CD4-positive, alpha-beta T cell treated with Interleukin-4 for 4 hours (primary cell): Measurements from ENCODE around the gene SURF1.
"Not testable (repeated sequence)": the region's sequence is repeated elsewhere in the genome, so short reads cannot be mapped to it uniquely, and the experiment has no call there.

ENCODE experiments used
- DNase-seq: peaks from one replicate; pipeline ENCODE4 v3.0.0-alpha.2; 2020

Gene SURF1

DNA sequence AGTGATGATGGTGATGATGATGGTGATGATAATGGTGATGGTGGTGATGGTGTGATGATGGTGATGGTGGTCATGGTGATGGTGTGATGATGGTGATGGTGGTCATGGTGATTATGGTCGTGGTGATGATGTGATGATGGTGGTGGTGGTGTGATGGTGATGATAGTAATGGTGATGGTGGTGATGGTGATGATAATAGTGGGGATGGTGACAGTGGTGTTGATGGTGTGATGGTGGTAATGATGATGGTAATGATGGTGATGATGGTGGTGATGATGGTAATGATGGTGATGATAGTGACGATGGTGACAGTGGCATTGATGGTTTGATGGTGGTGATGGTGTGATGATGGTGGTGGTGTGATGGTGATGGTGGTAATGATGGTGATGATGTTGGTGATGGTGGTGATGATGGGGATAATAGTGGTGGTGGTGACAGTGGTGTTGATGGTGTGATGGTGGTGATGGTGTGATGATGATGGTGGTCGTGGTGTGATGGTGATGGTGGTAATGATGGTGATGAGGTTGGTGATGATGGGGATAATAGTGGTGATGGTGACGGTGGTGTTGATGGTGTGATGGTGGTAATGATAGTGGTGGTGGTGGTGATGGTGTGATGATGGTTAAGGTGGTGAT lies 26.3 kb upstream of the SURF1 start:
- no peak for DNase-seq

DNA sequence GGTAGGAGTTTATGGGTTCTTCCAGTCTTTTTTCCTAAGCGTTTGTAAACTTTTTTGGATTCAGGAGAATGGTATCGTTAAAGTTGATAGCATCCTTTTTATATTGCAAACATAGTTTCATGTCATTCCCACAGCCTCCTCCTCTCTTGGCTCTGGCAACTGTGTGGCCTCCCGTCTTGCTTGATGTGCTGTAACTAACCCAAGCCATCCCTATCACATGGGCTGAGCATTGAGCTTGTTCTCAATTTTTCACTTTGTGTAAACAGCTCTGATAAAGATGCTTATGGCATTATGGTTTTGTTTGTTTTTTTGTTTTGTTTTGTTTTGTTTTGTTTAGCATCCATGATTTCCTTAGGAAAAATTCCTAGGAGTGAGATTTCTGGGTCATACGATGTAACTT lies 24.4 kb upstream of the SURF1 start:
- no peak for DNase-seq

DNA sequence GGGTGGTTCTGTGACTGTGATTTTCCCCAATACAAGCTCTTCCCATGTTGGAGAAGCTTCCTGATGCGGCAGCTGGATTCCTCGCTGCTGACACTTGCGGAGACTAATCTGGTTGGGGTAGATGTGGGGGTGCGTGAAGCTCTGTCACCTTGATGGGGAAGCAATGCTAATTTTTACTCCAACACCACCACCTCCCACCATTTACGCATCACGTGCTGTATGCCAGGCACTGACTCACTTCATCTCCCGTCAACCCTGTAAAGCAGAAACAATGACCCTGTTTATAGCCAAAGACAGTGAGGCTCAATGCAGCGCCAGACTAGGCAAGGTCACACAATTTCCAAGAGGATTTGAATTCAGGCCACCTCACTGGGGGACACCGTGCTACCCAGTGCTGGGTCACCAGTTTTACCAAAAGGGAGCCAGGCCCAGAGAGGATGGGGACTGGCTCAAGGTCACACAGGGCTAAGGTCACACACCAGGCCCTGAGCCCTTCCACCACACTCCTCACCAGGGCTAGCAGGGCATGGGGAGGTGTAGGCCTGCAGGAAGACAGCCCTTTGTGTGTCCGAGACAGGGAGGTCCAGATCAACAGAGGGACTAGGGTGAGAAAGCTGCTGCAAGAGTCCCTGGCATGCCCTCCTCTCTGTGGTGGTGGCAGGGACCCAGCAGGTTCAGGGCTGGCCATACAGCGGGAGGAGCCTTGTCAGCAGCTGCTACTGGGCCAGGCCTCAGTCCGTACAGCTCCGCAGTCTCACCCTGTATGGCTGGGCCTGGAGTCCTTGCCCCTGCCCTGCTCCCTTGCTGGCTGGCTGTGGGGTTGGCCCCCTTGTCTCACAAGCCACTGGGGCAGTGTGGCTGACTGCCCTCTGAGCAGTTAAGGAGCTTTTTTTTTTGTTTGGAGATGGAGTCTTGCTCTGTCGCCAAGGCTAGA lies 23.1 kb upstream of the SURF1 start:
- no peak for DNase-seq

DNA sequence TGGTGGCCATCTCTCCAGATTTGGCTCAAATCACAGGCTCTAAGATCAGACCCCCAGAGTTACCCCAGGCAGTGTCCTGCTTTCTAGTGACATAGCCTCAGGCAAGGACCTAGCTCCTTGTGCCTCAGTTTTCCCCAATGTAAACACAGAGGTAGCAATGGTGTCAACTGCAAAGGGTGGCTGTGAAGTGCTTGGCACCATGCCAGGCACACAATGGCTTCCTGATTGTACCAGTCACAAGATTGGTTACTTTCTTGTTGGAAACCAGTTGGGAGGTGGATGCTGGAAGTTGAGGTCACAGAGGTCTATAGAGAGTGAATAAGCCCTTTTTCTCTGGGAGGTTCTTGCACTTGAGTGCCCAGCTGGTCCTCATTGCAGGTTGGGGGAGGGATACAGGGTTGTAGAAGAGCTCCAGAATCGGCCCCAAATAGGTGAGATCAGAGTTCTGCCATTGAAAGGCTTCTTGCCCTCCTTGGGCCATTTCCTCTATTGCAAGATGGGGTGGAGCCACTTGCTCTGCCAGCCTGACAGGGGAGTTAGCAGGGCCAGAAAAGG lies 22.2 kb upstream of the SURF1 start:
- no peak for DNase-seq

DNA sequence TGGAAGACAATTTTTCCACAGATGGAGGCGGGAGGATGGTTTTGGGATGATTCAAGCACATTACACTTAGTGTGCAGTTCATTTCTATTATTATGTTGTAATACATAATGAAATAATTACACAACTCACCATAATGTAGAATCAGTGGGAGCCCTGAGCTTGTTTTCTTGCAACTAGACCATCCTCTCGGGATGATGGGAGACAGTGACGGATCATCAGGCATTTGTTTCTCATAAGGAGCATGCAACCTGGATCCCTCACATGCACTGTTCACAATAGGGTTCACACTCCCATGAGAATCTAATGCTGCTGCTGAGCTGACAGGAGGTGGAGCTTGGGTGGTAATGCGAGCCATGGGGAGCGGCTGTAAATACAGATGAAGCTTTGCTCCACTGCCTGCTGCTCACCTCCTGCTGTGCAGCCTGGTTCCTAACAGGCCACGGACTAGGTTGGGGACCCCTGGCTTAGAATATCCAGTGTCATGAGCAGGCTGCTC lies 21.5 kb upstream of the SURF1 start:
- no peak for DNase-seq

DNA sequence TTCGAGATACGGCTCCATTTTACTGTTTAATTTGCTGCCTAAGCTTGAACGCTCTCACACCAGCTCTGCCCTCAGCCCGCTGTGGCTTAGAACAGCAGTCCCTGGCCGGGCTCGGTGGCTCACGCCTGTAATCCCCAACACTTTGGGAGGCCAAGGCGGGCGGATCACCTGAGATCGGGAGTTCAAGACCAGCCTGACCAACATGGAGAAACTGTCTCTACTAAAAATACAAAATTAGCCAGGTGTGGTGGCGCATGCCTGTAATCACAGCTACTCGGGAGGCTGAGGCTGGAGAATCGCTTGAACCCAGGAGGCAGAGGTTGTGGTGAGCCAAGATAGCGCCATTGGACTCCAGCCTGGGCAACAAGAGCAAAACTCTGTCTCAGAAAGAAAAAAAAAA lies 21.0 kb upstream of the SURF1 start:
- not testable (repeated sequence) for DNase-seq

DNA sequence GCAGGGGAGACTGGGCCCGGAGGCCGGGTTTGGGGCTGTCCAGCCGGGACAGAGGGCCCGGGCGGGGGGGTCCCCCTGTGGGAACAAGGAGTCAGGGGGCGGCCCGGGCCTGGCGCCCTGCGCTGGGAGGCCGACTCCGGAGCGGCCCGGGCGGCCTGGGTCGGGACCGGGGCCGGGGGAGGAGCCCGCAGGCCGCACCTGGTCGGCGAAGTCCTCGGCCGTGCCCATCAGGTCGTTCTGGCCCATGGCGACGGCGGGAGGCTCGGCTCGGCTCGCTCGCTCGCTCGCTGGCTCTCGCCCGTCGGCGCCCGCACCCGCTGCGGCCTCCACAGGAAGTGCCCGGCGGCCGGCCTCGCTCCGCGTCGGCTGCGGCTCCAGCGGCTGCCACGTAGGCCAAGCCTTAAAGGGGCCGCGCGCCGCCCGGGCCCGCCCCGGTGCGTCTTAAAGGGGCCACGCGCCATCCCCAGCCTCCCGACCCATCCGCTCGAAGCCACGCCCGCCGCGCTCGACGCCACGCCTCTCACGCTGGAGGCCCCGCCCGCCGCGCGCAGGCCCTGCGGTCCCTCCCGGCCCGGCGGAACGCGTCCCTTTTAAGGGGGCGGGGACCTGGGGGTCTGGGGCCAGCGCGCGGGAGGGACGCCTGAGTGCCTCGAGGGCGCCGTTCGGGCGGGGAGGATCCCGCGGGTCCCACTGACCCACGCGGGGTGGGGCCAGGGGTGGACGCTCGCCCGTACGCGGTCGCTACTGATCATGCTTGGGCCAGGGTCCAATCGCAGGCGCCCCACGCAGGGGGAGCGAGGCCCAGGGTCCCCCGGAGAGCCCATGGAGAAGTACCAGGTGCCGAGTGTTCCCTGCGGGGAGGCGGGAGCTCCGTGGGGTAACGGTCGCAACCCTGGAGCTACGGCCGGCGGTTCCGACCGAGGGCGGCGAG lies 19.7 kb upstream of the SURF1 start, which contains the start of the genes STKLD1 and SURF4:
Gene STKLD1 (plus strand): TSS at position 643 of the 931 bp plus-strand sequence. CDS start 108 bp downstream, at position 751.
Gene SURF4 (minus strand): TSS at position 337 of the 931 bp plus-strand sequence. CDS start 91 bp downstream, at position 246.
- DNase-seq: peak; percentile 92

DNA sequence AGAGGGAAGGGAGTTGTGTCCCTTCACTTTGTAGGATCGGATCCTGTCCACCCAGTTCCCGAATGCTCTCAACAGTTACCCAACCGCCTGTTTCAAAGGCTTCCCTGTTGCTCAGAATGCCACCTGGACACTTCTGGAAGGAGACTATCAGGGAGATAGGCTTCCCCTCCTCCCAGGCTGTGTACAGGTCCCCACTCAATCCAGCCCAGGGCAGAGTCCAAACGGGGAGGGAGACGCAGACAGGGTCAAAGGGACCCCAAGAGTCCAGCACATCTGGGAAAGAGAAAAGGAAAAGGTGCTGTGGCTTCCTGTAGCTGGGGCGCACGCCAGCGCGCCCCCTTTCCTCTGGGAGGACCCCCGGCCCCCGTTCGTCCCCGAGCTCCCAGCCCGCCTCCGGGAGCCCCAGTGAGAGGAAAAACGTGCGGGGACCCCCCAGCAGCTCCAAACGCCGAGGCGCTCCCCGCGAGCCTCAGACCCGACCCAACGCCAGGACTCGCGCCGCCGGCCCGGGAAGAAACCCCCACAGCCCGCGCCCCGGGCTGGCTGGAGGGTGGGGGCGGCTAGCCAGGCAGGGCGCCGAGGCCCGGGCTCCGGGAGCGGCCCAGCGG lies 18.9 kb upstream of the SURF1 start:
- DNase-seq: no peak

DNA sequence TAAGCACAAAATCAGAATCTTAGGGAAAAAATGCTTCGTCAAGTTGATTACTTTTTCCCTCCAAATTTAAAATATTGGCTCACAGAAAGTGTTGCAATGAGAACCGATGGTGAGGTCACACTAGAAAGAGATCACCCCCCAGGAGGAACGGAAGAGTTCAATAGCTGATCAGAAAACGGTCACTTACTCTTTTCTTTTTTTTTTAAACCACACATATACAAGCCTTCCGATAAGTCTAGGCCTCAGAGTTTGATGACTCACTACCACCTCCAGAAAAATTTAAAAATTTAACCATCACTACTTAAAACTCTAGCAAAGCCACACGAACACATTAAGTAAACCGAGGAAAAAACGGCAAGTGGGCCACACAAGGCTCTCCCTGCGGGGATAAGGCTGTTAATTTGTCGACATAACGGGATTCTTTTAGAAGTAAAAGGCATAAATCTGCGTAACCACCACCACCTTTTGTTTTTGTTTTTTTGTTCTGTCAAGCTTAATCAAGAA lies 18.4 kb upstream of the SURF1 start:
- DNase-seq: peak; percentile 68

DNA sequence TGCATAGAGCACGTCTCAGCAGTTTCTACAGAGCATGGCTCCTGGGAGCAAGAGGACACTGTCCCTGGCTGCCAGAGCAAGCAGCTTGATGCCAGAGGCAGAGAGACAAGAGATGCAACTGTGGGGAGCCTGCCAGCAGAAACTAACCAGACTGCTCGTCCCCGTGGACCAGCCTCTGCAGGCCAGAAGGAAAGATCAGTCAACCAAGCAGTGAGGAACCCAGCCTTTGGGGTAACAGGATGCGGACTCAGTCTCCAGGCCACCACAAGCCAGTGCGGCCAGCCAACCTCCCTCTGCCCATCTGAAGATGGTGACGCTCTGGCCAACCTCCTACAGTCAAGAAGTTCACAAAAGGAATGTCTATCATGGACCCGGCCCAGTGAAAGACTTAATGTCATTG lies 15.9 kb upstream of the SURF1 start:
- DNase-seq: no peak

DNA sequence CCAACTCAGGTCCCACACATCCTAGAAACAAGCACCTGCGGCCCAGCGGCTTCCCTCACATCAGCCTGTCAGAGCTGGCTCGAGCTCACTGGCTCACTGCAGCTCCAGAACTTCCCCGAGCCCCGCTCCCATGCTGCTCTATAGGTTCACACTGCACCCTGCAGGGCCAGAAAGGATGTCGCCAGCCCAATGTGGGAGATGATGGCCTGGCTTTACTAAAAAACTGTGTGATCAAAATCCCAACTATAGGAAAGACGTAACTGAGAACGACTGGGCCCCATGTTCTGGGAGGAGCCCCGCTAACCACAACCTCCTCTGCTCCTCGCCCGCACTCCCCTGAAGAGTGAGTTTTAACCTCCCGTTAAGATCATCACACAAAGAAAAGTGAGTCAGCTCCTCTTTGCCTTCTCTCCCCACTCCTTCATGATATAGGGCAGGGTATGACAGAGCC lies 15.0 kb upstream of the SURF1 start:
- DNase-seq: peak; percentile 85

DNA sequence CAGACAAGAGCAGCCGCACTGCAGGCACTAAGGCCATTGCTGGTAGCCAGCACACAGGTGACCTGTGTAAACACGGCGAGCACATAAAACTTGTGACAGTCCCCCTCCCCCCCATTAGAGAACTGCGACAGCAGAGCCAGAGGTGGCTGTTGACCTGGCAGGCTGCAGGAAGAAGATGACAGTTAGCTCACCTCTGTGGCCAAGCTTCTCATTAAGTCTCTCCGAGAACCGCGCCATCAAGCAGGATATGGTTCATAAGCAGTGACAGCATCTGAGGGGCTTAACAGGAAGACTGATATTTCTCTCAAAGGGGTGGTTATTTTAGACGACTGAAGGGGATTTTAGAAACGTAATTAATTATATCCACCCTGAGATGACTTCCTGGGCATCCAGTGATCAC lies 14.4 kb upstream of the SURF1 start:
- peak; percentile 80 for DNase-seq

DNA sequence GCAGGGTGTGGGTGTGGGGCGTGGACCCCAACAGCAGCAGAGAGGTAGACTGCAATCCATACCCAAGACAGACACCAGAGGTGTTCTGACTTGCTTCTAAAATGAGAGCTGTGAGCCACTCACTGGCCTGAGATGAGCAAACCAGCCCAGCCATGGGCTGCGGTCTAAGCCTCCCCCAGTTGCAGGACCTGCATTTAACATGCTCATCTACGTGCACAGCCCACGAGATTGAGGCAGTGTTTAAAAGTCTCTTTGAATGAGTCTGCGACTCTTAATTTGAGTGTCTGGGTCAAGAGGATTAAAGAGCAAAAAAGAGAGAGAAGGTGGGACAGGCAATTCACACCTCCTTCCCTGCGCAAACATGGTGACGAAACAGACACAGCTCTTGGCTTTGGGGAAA lies 13.6 kb upstream of the SURF1 start:
- peak; percentile 26 for DNase-seq

DNA sequence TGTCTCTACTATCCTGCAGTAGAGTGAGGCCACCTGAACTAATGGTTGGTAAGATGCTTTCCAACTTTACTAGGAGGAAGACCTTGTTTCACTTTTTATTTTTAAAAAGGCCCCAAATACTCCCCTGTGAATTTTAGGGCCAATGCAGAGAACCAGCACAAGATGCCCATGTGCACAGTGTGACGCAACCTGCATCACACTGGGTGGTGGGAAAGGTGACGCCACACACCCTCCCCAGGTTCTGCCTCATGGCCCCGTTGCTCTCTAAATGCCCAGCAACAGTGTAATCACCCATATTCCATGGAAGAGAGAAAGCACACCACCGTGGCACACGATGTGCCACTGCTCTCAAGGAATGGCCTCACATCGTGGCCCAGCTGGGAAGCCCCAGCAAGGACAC lies 13.1 kb upstream of the SURF1 start:
- DNase-seq: no peak

DNA sequence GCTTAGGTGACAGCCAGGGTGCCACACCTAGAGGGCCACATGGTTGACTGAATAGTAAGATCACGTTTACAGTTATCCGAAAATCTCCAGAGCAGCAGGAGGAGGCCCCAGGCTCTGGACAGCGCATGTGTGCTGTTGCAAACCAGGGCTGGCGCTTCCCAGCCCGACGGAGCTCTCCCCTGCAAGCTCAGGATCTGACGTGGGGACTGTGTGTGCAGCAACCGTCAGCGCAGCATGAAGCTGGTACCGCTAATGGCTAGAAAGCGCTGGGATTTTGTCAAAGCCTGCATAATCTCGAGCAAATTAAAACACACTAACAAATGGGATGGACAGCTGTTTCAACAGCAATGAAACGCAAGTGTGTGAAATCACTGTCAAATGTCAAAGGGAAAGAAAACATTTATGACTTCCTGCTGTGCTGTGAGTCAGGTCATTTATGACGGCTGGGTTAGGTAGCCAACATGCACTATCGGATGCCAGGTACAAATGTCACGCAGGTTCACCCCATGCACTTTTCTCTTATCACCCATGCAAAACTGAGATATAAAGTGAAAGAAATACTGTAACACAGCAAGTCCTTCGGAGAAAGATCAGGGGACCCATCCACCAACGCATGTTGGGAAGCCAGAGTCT lies 12.1 kb upstream of the SURF1 start:
- DNase-seq: no peak

DNA sequence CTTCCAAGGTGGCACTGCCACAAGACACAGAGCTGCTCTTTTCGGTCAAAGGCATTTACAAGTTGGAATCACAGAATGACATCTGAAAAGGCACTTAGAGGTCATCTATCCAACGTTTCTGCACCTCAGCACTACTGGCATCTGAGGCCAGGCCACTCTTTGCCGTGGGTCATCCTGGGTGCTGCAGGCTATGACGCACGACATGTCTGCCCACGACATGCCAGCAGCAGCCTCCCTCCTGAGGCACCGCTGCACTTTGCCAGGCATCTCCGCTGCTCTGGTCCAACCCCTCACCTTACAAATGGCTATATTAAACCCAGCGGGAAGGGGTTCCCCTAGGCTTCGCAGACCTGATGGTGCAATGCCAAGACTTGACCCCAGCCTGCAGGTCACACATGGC lies 11.5 kb upstream of the SURF1 start:
- no peak for DNase-seq

DNA sequence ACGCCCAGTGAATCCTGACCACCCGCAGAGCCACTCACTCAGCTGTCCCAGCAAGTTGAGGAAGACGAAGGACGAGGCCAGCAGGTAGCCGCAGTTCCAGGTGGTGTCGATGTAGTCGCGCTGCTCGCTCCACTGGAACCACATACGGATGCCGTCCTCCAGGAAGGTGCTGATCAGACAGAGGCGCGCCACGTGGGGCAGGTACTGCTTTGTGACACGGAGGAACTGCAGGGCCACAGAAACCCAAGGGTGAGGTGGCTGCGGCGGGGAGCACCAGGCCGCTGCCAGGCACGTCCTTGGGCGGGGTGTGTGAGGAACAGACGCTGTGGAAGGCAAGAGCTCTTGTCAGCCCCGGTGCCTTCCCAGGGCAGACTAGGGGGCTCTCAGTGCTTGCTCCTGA lies 10.9 kb upstream of the SURF1 start:
- no peak for DNase-seq

DNA sequence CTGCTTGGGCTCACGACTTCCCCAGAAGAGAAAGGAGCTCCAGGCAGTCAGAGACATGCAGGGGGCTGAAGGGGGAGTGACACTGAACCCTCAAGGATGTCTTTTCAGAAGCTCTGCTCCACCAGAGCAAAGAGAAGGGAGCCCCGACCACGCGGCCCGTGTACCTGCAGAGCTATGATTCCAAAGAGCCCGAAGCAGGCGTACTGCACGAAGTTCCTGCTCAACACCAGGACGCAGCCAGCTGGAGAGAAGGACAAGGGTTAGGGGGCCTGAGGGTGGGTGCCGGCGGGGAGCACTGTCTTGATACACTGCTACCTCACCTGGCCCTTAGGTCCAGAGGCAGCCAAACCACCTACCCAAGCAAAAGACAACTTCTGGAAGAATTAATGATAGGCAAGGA lies 10.1 kb upstream of the SURF1 start:
- DNase-seq: no peak

DNA sequence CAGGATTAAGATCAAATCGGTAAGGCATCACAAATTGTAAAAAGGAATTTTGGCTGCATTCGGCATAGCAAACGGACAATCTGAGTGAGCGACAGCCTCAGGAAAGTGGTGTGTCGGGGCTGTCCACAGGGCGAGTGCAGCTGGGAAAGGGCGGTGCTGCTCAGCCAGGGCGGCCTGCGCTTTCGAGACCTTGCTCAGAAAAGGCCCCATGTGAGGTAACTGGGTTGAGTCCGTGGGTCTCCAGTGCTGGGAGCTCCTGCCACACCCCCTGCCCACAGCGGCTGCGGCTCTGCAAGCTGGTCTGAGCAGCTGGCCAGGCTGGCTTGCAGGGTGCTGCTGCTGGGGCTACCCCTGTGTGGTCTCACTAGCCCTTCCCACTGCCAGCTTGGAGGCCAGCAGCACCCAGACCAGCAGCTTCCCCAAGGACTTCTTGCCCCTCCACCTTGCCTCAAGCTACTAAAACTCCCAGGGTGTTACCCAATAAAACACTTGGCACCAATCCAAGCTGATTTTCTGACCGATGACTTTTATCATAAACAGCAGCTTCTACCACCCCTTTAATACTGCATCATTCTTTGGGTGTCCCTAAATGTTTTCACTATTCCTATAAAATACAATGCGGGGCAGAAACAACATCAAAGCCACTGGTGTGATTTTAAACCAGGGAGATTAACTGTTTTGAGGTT lies 6.2 kb upstream of the SURF1 start:
- DNase-seq: no peak

DNA sequence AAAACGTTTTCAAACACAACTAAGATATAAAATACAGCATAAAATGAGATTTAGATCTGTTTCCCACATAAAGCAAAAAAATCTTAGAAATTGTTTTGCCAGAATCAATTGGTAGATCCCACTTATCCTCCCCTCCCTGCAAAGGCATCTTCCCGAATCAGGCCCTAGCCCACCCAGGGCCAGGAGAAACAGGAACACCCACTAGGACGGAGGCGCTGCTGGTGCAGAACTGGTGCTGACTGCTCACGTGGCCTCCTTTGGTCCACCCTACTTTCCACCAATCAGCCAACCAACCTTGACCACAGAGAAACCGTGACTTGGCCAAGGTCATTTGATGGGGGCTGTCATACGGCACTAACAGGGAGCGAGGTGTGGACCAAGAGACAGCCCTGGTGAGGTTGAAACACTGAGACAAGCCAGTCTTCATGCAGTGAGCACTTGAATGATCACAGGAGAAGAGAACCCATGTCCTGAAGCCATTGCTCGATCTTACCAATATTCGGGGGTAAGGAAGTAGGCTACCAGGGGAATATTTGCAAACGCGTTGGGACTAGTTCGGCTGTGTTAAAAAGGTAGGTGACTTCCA lies 5.3 kb upstream of the SURF1 start:
- DNase-seq: no peak
